ENCODE data around the gene MYO1D.

The MYO1D gene

GRCh38 chr17:32516450-32516849 lies 360.5 kb downstream of the MYO1D start:
- DNase-seq (ENCODE audit: low read depth) = no peak
- no peak overlapping the region for H3K4me3 ChIP-seq (ENCODE audit: low read depth, low read length)
- no peak for TF ChIP-seq CTCF (IDR thresholded peaks at IDR 0.05; ENCODE audit: control insufficient read depth, extremely low read depth, insufficient read depth)

- no peak overlapping the region for H3K4me3 ChIP-seq (ENCODE audit: low read depth, low read length)
- TF ChIP-seq CTCF (IDR thresholded peaks at IDR 0.05; ENCODE audit: control insufficient read depth, extremely low read depth, insufficient read depth) = no peak
- DNase-seq (ENCODE audit: low read depth) = no peak
Observed at GRCh38 chr17:32515677-32516383, 361.1 kb downstream of the MYO1D start.

DNA sequence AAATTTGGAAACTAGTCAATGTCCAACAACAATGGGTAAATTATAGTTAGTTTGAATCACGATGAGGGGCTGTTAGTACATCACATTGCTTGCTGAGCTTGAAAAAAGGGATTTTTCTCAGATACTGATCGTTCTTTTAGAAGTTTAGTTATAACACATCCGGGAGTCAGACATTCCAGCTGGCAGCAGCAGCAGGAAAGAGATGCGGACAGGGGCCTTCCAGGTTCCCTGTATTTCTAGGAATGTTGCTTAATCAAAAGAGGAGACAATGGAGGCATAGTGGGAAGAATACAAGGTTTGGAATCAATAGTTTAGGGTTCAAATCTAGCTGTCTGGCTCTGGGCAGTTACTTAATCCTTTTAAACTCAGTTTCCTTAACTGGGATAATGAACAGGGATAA lies 362.3 kb downstream of the MYO1D start:
- TF ChIP-seq CTCF (IDR thresholded peaks at IDR 0.05; ENCODE audit: control insufficient read depth, extremely low read depth, insufficient read depth) = no peak
- no peak for DNase-seq (ENCODE audit: low read depth)
- H3K4me3 ChIP-seq (ENCODE audit: low read depth, low read length) = no peak overlapping the region

DNA sequence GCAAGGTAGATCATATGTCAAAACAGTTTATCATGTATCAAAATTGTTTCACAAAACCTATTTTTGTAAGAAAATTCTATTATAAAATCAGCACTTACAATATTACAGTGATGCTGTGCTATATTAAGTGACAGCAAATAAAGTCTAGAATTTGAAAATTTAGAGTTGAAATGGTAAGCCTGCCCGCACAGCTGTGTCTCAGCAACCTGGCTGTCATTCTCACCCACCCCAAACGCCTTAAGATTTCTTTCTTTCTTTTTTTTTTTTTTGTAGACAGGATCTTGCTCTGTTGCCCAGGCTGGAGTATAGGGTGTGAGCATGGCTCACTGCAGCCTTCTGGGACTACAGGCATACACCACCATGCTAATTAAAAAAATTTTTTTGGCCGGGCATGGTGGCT lies 363.3 kb downstream of the MYO1D start:
- DNase-seq (ENCODE audit: low read depth) = no peak
- no peak overlapping the region for H3K4me3 ChIP-seq (ENCODE audit: low read depth, low read length)
- no peak for TF ChIP-seq CTCF (IDR thresholded peaks at IDR 0.05; ENCODE audit: control insufficient read depth, extremely low read depth, insufficient read depth)

DNA sequence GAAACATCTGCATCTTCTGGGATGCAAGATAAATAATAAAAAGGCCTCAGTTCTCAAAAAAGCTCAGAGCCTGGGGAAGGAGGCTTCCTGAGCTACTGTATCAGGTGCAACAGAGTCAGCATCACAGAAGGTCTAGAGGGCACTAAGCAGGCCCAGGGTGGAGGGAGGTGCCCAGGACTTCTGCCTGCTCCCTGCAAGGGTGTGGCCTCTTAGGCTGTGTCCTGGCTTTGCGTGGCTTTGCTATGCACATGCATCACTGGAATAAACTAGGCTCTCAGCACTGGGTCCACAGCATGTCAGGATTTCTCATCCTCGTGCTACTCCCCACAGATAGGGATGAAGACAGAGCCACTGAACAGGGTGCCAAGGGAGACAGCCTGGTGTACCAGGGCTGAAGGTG lies 364.6 kb downstream of the MYO1D start:
- H3K4me3 ChIP-seq (ENCODE audit: low read depth, low read length) = no peak overlapping the region
- TF ChIP-seq CTCF (IDR thresholded peaks at IDR 0.05; ENCODE audit: control insufficient read depth, extremely low read depth, insufficient read depth) = no peak
- DNase-seq (ENCODE audit: low read depth) = no peak

DNA sequence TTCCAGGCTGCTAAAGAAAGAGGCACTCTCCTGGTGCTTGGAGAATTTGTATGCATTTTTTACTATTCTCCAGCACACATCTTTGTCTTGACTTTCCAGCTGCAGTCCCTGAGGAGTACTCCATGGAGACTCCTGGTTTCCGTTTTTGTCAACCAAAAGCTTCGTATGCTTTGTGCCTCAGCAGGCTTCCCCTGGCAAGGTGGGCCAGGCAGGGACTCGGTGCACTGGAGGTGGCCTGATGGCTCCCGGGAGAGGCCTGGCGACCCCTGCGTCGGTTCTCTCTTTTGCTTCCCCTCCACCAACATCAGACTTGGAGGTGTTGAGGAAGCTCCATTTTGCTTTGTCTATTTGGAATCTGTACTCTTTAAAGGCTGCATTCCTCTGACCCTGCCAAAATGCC lies 366.5 kb downstream of the MYO1D start:
- no peak for DNase-seq (ENCODE audit: low read depth)
- TF ChIP-seq CTCF (IDR thresholded peaks at IDR 0.05; ENCODE audit: control insufficient read depth, extremely low read depth, insufficient read depth) = no peak
- no peak overlapping the region for H3K4me3 ChIP-seq (ENCODE audit: low read depth, low read length)

DNA sequence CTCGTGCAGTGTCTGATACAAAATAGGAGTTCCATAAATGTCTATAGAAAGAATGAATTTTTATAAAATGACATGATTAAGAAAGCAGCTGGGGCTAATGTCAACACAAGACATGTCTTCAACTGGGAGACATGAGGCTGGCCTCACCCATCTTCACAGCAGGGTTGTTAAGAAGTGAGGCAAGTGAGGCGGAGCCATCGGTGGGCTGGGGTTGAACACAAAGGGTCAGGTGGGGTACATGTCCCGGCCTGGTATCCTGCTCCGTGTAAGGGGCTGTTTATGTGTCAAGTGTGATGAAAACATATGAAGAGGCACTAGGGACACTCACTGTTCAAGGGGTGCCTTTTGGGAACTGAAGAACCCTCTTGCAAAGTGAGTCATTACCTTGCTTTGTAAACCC lies 368.0 kb downstream of the MYO1D start:
- H3K4me3 ChIP-seq (ENCODE audit: low read depth, low read length) = no peak overlapping the region
- TF ChIP-seq CTCF (IDR thresholded peaks at IDR 0.05; ENCODE audit: control insufficient read depth, extremely low read depth, insufficient read depth) = no peak
- no peak for DNase-seq (ENCODE audit: low read depth)
